Measurements from ENCODE around the gene CDC42EP4. TPM values are rescaled to one million over a fixed set of nuclear protein-coding genes. Genes with fewer than 3 reads are reported as not detected.

The CDC42EP4 gene
- total RNA-seq, 2 donors from 2014 or later, result 35.4 to 56.0 TPM

GRCh38 chr17:73351764-73352163, 40.0 kb upstream of the CDC42EP4 start:
- DNase-seq (ENCODE audit: low spot score), result no peak
- H3K27me3 ChIP-seq, result no peaks in the 10 kb centered on the region
- no peak overlapping the region for H3K27ac ChIP-seq
- no peaks in the 10 kb centered on the region for H3K9me3 ChIP-seq
- no peak overlapping the region for H3K4me3 ChIP-seq
- TF ChIP-seq CTCF (IDR thresholded peaks at IDR 0.05), result no peak
- H3K36me3 ChIP-seq, result no peaks in the 10 kb centered on the region
- H3K4me1 ChIP-seq, result peaks cover 0 to 17% of the 10 kb centered on the region in 2 donors

- H3K27ac ChIP-seq, result no peak overlapping the region
- no peak for TF ChIP-seq CTCF (IDR thresholded peaks at IDR 0.05)
- H3K36me3 ChIP-seq, result no peaks in the 10 kb centered on the region
- no peaks in the 10 kb centered on the region for H3K9me3 ChIP-seq
- no peaks in the 10 kb centered on the region for H3K27me3 ChIP-seq
- H3K4me3 ChIP-seq, result no peak overlapping the region
- H3K4me1 ChIP-seq, result peaks cover 0 to 8% of the 10 kb centered on the region in 2 donors
- no peak for DNase-seq (ENCODE audit: low spot score)
Observed at GRCh38 chr17:73350864-73351263, 39.1 kb upstream of the CDC42EP4 start.

- H3K4me3 ChIP-seq, result no peak overlapping the region
- no peaks in the 10 kb centered on the region for H3K36me3 ChIP-seq
- H3K27ac ChIP-seq, result no peak overlapping the region
- H3K9me3 ChIP-seq, result no peaks in the 10 kb centered on the region
- H3K4me1 ChIP-seq, result peaks cover 0 to 8% of the 10 kb centered on the region in 2 donors
- no peak for DNase-seq (ENCODE audit: low spot score)
- TF ChIP-seq CTCF (IDR thresholded peaks at IDR 0.05), result no peak
- H3K27me3 ChIP-seq, result no peaks in the 10 kb centered on the region
Observed at GRCh38 chr17:73349647-73350046, 37.8 kb upstream of the CDC42EP4 start.

- peaks cover 0 to 8% of the 10 kb centered on the region in 2 donors for H3K4me1 ChIP-seq
- DNase-seq (ENCODE audit: low spot score), result no peak
- no peak for TF ChIP-seq CTCF (IDR thresholded peaks at IDR 0.05)
- H3K4me3 ChIP-seq, result no peak overlapping the region
- H3K27me3 ChIP-seq, result no peaks in the 10 kb centered on the region
- no peak overlapping the region for H3K27ac ChIP-seq
- no peaks in the 10 kb centered on the region for H3K9me3 ChIP-seq
- H3K36me3 ChIP-seq, result no peaks in the 10 kb centered on the region
Observed at GRCh38 chr17:73349138-73349537, 37.3 kb upstream of the CDC42EP4 start.

GRCh38 chr17:73348829-73349095, 37.0 kb upstream of the CDC42EP4 start:
- no peaks in the 10 kb centered on the region for H3K9me3 ChIP-seq
- H3K27me3 ChIP-seq, result no peaks in the 10 kb centered on the region
- H3K36me3 ChIP-seq, result no peaks in the 10 kb centered on the region
- H3K4me3 ChIP-seq, result no peak overlapping the region
- TF ChIP-seq CTCF (IDR thresholded peaks at IDR 0.05), result no peak
- peaks cover 0 to 9% of the 10 kb centered on the region in 2 donors for H3K4me1 ChIP-seq
- no peak for DNase-seq (ENCODE audit: low spot score)
- H3K27ac ChIP-seq, result no peak overlapping the region

GRCh38 chr17:73348018-73348828, 36.4 kb upstream of the CDC42EP4 start:
- TF ChIP-seq CTCF (IDR thresholded peaks at IDR 0.05), result no peak
- Histone ChIP-seq H3K9me3 (no peaks in the 10 kb centered on the region), H3K36me3 (no peaks in the 10 kb centered on the region), H3K4me1 (peaks cover 0 to 13% of the 10 kb centered on the region in 2 donors), H3K27ac (no peak overlapping the region), H3K27me3 (no peaks in the 10 kb centered on the region), H3K4me3 (no peak overlapping the region)
- DNase-seq (ENCODE audit: low spot score), result no peak

Measured in right atrium auricular region (tissue), 2 donors.